ENCODE data around the gene MS4A8.

Gene MS4A8

GRCh38 chr11:60701469-60701818 lies 2.0 kb downstream of the MS4A8 start:
- TF ChIP-seq REST (IDR thresholded peaks at IDR 0.05; ENCODE audit: low read depth) (no peak), FOXM1 (IDR thresholded peaks at IDR 0.05; ENCODE audit: borderline replicate concordance, low read depth) (no peak), NFIC (IDR thresholded peaks at IDR 0.05) (no peak), EP300 (IDR thresholded peaks at IDR 0.05; ENCODE audit: borderline replicate concordance) (no peak), EGR1 (IDR thresholded peaks at IDR 0.05) (no peak), CEBPB (IDR thresholded peaks at IDR 0.05) (no peak), TEAD4 (IDR thresholded peaks at IDR 0.05) (no peak), USF1 (IDR thresholded peaks at IDR 0.05) (no peak), RAD21 (IDR thresholded peaks at IDR 0.05; ENCODE audit: low read depth) (no peak), YY1 (IDR thresholded peaks at IDR 0.05; ENCODE audit: low read depth) (no peak), CREB1 (IDR thresholded peaks at IDR 0.05; ENCODE audit: low read depth) (no peak), MAX (IDR thresholded peaks at IDR 0.05) (no peak), TAF1 (IDR thresholded peaks at IDR 0.05; ENCODE audit: low read depth) (no peak), ZBTB7A (IDR thresholded peaks at IDR 0.05; ENCODE audit: low read depth) (no peak), TCF12 (IDR thresholded peaks at IDR 0.05; ENCODE audit: low read depth) (no peak)

GRCh38 chr11:60703374-60703773 lies 4.0 kb downstream of the MS4A8 start:
- TF ChIP-seq CREB1 (IDR thresholded peaks at IDR 0.05; ENCODE audit: low read depth) (no peak), RAD21 (IDR thresholded peaks at IDR 0.05; ENCODE audit: low read depth) (no peak), EGR1 (IDR thresholded peaks at IDR 0.05) (no peak), EP300 (IDR thresholded peaks at IDR 0.05; ENCODE audit: borderline replicate concordance) (no peak), ZBTB7A (IDR thresholded peaks at IDR 0.05; ENCODE audit: low read depth) (no peak), CEBPB (IDR thresholded peaks at IDR 0.05) (no peak), NFIC (IDR thresholded peaks at IDR 0.05) (no peak), TCF12 (IDR thresholded peaks at IDR 0.05; ENCODE audit: low read depth) (no peak), TAF1 (IDR thresholded peaks at IDR 0.05; ENCODE audit: low read depth) (no peak), MAX (IDR thresholded peaks at IDR 0.05) (no peak), USF1 (IDR thresholded peaks at IDR 0.05) (no peak), YY1 (IDR thresholded peaks at IDR 0.05; ENCODE audit: low read depth) (no peak), REST (IDR thresholded peaks at IDR 0.05; ENCODE audit: low read depth) (no peak), FOXM1 (IDR thresholded peaks at IDR 0.05; ENCODE audit: borderline replicate concordance, low read depth) (no peak), TEAD4 (IDR thresholded peaks at IDR 0.05) (no peak)

GRCh38 chr11:60705895-60706294 lies 6.5 kb downstream of the MS4A8 start:
- TF ChIP-seq YY1 (IDR thresholded peaks at IDR 0.05; ENCODE audit: low read depth): no peak
- no peak for TF ChIP-seq MAX (IDR thresholded peaks at IDR 0.05)
- no peak for TF ChIP-seq EGR1 (IDR thresholded peaks at IDR 0.05)
- TF ChIP-seq FOXM1 (IDR thresholded peaks at IDR 0.05; ENCODE audit: borderline replicate concordance, low read depth): no peak
- no peak for TF ChIP-seq USF1 (IDR thresholded peaks at IDR 0.05)
- TF ChIP-seq EP300 (IDR thresholded peaks at IDR 0.05; ENCODE audit: borderline replicate concordance): no peak
- no peak for TF ChIP-seq TCF12 (IDR thresholded peaks at IDR 0.05; ENCODE audit: low read depth)
- no peak for TF ChIP-seq RAD21 (IDR thresholded peaks at IDR 0.05; ENCODE audit: low read depth)
- TF ChIP-seq CREB1 (IDR thresholded peaks at IDR 0.05; ENCODE audit: low read depth): no peak
- no peak for TF ChIP-seq NFIC (IDR thresholded peaks at IDR 0.05)
- TF ChIP-seq CEBPB (IDR thresholded peaks at IDR 0.05): no peak
- no peak for TF ChIP-seq TEAD4 (IDR thresholded peaks at IDR 0.05)
- no peak for TF ChIP-seq TAF1 (IDR thresholded peaks at IDR 0.05; ENCODE audit: low read depth)
- no peak for TF ChIP-seq ZBTB7A (IDR thresholded peaks at IDR 0.05; ENCODE audit: low read depth)

GRCh38 chr11:60706931-60707330 lies 7.5 kb downstream of the MS4A8 start:
- no peak for TF ChIP-seq TAF1 (IDR thresholded peaks at IDR 0.05; ENCODE audit: low read depth)
- no peak for TF ChIP-seq TEAD4 (IDR thresholded peaks at IDR 0.05)
- TF ChIP-seq CEBPB (IDR thresholded peaks at IDR 0.05): no peak
- TF ChIP-seq YY1 (IDR thresholded peaks at IDR 0.05; ENCODE audit: low read depth): no peak
- TF ChIP-seq ZBTB7A (IDR thresholded peaks at IDR 0.05; ENCODE audit: low read depth): no peak
- TF ChIP-seq EP300 (IDR thresholded peaks at IDR 0.05; ENCODE audit: borderline replicate concordance): no peak
- TF ChIP-seq REST (IDR thresholded peaks at IDR 0.05; ENCODE audit: low read depth): no peak
- TF ChIP-seq EGR1 (IDR thresholded peaks at IDR 0.05): no peak
- no peak for TF ChIP-seq CREB1 (IDR thresholded peaks at IDR 0.05; ENCODE audit: low read depth)
- no peak for TF ChIP-seq FOXM1 (IDR thresholded peaks at IDR 0.05; ENCODE audit: borderline replicate concordance, low read depth)
- TF ChIP-seq MAX (IDR thresholded peaks at IDR 0.05): no peak
- no peak for TF ChIP-seq NFIC (IDR thresholded peaks at IDR 0.05)
- TF ChIP-seq TCF12 (IDR thresholded peaks at IDR 0.05; ENCODE audit: low read depth): no peak
- TF ChIP-seq RAD21 (IDR thresholded peaks at IDR 0.05; ENCODE audit: low read depth): no peak
- no peak for TF ChIP-seq USF1 (IDR thresholded peaks at IDR 0.05)

All from Ishikawa (cell line).